ENCODE data around the gene MOB3B. TPM values are rescaled to one million over a fixed set of nuclear protein-coding genes. Genes with fewer than 3 reads are reported as not detected.

Gene MOB3B
- total RNA-seq, 2 donors from 2014 or later, result 3.1 to 17.8 TPM

- 64% methylated on average over 3 of the region's 3 CpGs for WGBS
- Histone ChIP-seq H3K4me3 (no peak overlapping the region), H3K27ac (no peak overlapping the region), H3K4me1 (replicated peaks) (no peaks in the 10 kb centered on the region), H3K36me3 (no peaks in the 10 kb centered on the region), H3K9me3 (no peaks in the 10 kb centered on the region), H3K27me3 (replicated peaks; ENCODE audit: insufficient read depth) (no peaks in the 10 kb centered on the region)
- no peak for DNase-seq (ENCODE audit: low spot score)
- intact Hi-C loops (cut with DNase I), result loop anchor here (2.0 kb wide), 1 partner anchor 57 kb away; the partner anchor contains the start of gene MOB3B
- no peak for TF ChIP-seq POLR2AphosphoS5 (IDR thresholded peaks at IDR 0.05)
- no peak for TF ChIP-seq CTCF (IDR thresholded peaks at IDR 0.05)
- TF ChIP-seq POLR2A (IDR thresholded peaks at IDR 0.05), result no peak
These were observed 57.8 kb downstream of the MOB3B start for GRCh38 chr9:27471789-27472188.

- Histone ChIP-seq H3K4me1 (replicated peaks) (no peaks in the 10 kb centered on the region), H3K27ac (no peak overlapping the region), H3K27me3 (replicated peaks; ENCODE audit: insufficient read depth) (no peaks in the 10 kb centered on the region), H3K36me3 (no peaks in the 10 kb centered on the region), H3K9me3 (no peaks in the 10 kb centered on the region), H3K4me3 (no peak overlapping the region)
- no peak for DNase-seq (ENCODE audit: low spot score)
- 92% methylated on average over 5 of the region's 5 CpGs for WGBS
- no peak for TF ChIP-seq POLR2AphosphoS5 (IDR thresholded peaks at IDR 0.05)
- no peak for TF ChIP-seq CTCF (IDR thresholded peaks at IDR 0.05)
- intact Hi-C loops (cut with DNase I), result no loop called here
These were observed 58.2 kb downstream of the MOB3B start for GRCh38 chr9:27471366-27471765.

- intact Hi-C loops (cut with DNase I), result no loop called here
- WGBS, result 94% methylated on average over 6 of the region's 6 CpGs
- no peaks in the 10 kb centered on the region for H3K27me3 ChIP-seq (replicated peaks; ENCODE audit: insufficient read depth)
- no peak for TF ChIP-seq POLR2A (IDR thresholded peaks at IDR 0.05)
- TF ChIP-seq CTCF (IDR thresholded peaks at IDR 0.05), result no peak
- TF ChIP-seq POLR2AphosphoS5 (IDR thresholded peaks at IDR 0.05), result no peak
- no peak for DNase-seq (ENCODE audit: low spot score)
- no peak overlapping the region for H3K27ac ChIP-seq
- H3K36me3 ChIP-seq, result no peaks in the 10 kb centered on the region
- no peak overlapping the region for H3K4me3 ChIP-seq
- H3K9me3 ChIP-seq, result no peaks in the 10 kb centered on the region
- H3K4me1 ChIP-seq (replicated peaks), result no peaks in the 10 kb centered on the region
These were observed 59.2 kb downstream of the MOB3B start for GRCh38 chr9:27470291-27470856.

GRCh38 chr9:27469550-27469949 is 60.1 kb downstream of the MOB3B start:
- Histone ChIP-seq H3K27ac (no peak overlapping the region), H3K4me3 (no peak overlapping the region), H3K4me1 (replicated peaks) (no peaks in the 10 kb centered on the region), H3K36me3 (no peaks in the 10 kb centered on the region), H3K9me3 (no peaks in the 10 kb centered on the region), H3K27me3 (replicated peaks; ENCODE audit: insufficient read depth) (no peaks in the 10 kb centered on the region)
- no peak for DNase-seq (ENCODE audit: low spot score)
- intact Hi-C loops (cut with DNase I), result no loop called here
- TF ChIP-seq POLR2A (IDR thresholded peaks at IDR 0.05) (no peak), POLR2AphosphoS5 (IDR thresholded peaks at IDR 0.05) (no peak), CTCF (IDR thresholded peaks at IDR 0.05) (no peak)
- 96% methylated on average over 3 of the region's 3 CpGs for WGBS

- H3K27ac ChIP-seq, result no peak overlapping the region
- no peak for DNase-seq (ENCODE audit: low spot score)
- no peak for TF ChIP-seq POLR2A (IDR thresholded peaks at IDR 0.05)
- TF ChIP-seq POLR2AphosphoS5 (IDR thresholded peaks at IDR 0.05), result no peak
- TF ChIP-seq CTCF (IDR thresholded peaks at IDR 0.05), result no peak
- H3K4me3 ChIP-seq, result no peak overlapping the region
- intact Hi-C loops (cut with DNase I), result no loop called here
- no peaks in the 10 kb centered on the region for H3K36me3 ChIP-seq
- no peaks in the 10 kb centered on the region for H3K27me3 ChIP-seq (replicated peaks; ENCODE audit: insufficient read depth)
- no peaks in the 10 kb centered on the region for H3K4me1 ChIP-seq (replicated peaks)
- H3K9me3 ChIP-seq, result no peaks in the 10 kb centered on the region
- WGBS, result 88% methylated on average over 5 of the region's 5 CpGs
These were observed 61.0 kb downstream of the MOB3B start for GRCh38 chr9:27468462-27469110.
